ENCODE data around the gene CCL19. TPM values are rescaled to one million over a fixed set of nuclear protein-coding genes. Genes with fewer than 3 reads are reported as not detected.
A peak's percentile ranks its signal among the peaks of the same experiment; 100 is the strongest.

The CCL19 gene
- total and polyA plus RNA-seq, 8 donors, result 0.28 to 36.3 (median 0.75) TPM; not detected in 2

DNA sequence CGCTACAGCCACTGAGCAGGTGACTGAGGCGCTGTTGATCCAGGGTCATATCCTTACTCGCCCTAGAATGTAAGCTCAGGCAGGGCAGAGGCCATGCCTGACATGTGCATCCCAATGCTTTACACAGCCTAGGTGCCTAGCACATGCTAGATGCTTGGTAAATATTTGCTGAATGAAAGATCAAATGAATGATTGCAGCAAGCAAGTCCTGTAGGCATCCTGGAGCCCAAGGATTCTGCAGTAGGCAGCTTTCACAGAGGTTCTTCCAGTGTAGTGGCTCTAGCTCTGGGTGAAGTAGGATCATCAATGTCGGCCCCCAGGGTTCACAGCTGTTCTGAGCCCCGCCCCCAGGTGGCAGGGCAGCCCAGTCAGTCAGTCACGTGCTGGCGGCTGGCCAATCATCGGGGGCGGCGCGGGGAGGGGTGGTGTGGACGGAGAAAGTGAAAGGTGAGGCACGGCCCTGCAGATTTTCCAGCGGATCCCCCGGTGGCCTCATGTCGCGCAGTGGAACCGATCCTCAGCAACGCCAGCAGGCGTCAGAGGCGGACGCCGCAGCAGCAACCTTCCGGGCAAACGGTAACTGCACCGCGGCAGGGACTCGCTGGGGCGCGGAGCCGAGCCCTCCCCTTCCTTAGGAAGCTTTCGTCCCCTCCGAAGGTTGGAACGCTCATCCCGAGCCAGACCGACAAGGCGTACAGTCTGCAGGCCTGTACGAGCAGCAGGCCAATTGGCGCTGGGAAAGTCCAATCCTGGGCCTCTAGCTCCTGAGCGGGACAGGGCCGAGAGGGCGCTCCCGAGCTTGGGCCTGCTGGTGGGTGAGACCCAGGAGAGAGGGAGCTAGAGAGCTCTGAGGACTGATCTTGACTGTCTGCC, 44.6 kb downstream of the CCL19 start, which contains the start of gene GALT:
GALT (plus strand) TSS at position 465 of the 873 bp plus-strand sequence; CDS start at position 495, 30 bp downstream.
- DNase-seq (peak; percentile 83 to 99 (median 94)), ATAC-seq (peak; percentile 96)
- Histone ChIP-seq H3K9me3 (no peaks in the 10 kb centered on the region), H3K4me3 (peak within 1 kb of the TSS; percentile 78 to 81), H3K4me1 (peaks cover 9 to 29% of the 10 kb centered on the region in 2 donors), H3K27ac (peak within 1 kb of the TSS; percentile 87), H3K27me3 (no peaks in the 10 kb centered on the region), H3K36me3 (peaks cover 0 to 22% of the 10 kb centered on the region in 2 donors)
- intact Hi-C loops (cut with DNase I), result no loop called here
- TF ChIP-seq, protein P1, sequence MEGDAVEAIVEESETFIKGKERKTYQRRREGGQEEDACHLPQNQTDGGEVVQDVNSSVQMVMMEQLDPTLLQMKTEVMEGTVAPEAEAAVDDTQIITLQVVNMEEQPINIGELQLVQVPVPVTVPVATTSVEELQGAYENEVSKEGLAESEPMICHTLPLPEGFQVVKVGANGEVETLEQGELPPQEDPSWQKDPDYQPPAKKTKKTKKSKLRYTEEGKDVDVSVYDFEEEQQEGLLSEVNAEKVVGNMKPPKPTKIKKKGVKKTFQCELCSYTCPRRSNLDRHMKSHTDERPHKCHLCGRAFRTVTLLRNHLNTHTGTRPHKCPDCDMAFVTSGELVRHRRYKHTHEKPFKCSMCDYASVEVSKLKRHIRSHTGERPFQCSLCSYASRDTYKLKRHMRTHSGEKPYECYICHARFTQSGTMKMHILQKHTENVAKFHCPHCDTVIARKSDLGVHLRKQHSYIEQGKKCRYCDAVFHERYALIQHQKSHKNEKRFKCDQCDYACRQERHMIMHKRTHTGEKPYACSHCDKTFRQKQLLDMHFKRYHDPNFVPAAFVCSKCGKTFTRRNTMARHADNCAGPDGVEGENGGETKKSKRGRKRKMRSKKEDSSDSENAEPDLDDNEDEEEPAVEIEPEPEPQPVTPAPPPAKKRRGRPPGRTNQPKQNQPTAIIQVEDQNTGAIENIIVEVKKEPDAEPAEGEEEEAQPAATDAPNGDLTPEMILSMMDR (IDR thresholded peaks at IDR 0.05), result peak; percentile 27 to 43

DNA sequence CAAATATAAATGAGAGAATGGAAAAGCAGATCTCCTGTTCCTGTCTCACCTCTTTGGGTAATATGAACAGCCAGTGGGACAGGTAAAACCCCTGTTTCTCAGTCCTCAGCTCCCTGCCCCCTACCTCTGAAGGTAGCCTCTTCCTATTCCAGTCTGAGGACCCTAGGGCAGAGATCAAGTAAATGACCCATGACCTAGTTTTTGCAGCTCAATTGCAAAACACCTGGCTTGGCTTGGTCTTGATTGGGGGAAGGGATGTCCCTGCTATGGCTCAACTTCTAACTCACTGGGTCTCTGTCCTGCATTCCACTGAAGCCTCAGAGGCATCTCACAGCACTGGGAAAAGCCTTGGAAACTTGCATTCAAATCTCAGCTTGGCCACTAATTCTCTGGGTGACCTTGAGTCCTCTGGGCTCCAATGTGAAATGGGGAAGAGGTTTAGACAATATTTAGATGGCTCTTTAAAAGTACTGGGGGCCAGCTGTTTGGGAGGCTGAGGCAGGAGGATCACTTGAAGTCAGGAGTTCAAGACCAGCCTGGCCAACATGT, 46.2 kb downstream of the CCL19 start:
- H3K36me3 ChIP-seq, result peaks cover 0 to 17% of the 10 kb centered on the region in 2 donors
- intact Hi-C loops (cut with DNase I), result no loop called here
- H3K9me3 ChIP-seq, result no peaks in the 10 kb centered on the region
- no peak overlapping the region for H3K27ac ChIP-seq
- peaks cover 9 to 24% of the 10 kb centered on the region in 2 donors for H3K4me1 ChIP-seq
- H3K4me3 ChIP-seq, result no peak overlapping the region
- H3K27me3 ChIP-seq, result no peaks in the 10 kb centered on the region
- TF ChIP-seq, protein P1 (IDR thresholded peaks at IDR 0.05), result no peak
- no peak for DNase-seq
- no peak for ATAC-seq

DNA sequence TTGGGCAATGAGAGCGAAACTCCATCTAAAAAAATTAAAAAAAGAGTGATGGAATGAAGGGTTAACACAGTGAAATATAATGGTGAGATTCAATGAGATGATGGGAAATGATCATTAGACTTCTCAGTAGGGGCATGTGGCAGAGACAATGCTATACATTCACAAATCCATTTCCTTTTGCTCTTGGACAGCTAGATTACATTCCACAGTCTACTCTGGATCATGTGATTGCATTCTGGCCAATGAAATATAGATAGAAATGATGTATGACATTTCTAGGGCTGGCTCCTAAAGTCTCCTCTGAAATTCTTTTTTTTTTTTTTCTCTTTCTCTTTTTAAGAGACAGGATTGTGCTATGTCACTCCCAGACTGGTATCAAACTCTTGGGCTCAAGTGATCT, 48.4 kb downstream of the CCL19 start:
- intact Hi-C loops (cut with DNase I), result no loop called here

More for the DNA sequence above, 48.4 kb downstream of the CCL19 start:
- Histone ChIP-seq H3K36me3 (no peaks in the 10 kb centered on the region), H3K27me3 (no peaks in the 10 kb centered on the region), H3K4me3 (no peak overlapping the region), H3K4me1 (peaks cover 13 to 25% of the 10 kb centered on the region in 2 donors), H3K27ac (no peak overlapping the region), H3K9me3 (no peaks in the 10 kb centered on the region)
- ATAC-seq, result no peak
- no peak for DNase-seq
- TF ChIP-seq, protein P1 (IDR thresholded peaks at IDR 0.05), result no peak

Other genes starting within 250 kb of the CCL19 start
- gene FAM219A, start 232.7 kb downstream of the CCL19 start, total RNA-seq, result 10 to 100 TPM; 18.0 to 23.0 TPM
- gene FAM219A, start 232.7 kb downstream of the CCL19 start, polyA plus RNA-seq (ENCODE audit: insufficient read length in 6 of 6), result 10 to 100 TPM; 12.3 to 16.9 (median 13.9) TPM
- gene DNAI1, start 232.5 kb downstream of the CCL19 start, total RNA-seq, result 1 to 10 TPM in 1 of 2 donors, under 1 TPM in 1; 0.29 to 4.1 TPM
- gene DNAI1, start 232.5 kb downstream of the CCL19 start, polyA plus RNA-seq (ENCODE audit: insufficient read length in 6 of 6), result 10 to 100 TPM in 1 of 6 donors, 1 to 10 TPM in 5; 1.8 to 11.6 (median 7.5) TPM
- gene ENHO, start 168.3 kb downstream of the CCL19 start, total RNA-seq, result under 1 TPM; 0.26 to 0.61 TPM
- gene ENHO, start 168.3 kb downstream of the CCL19 start, polyA plus RNA-seq (ENCODE audit: insufficient read length in 6 of 6), result 1 to 10 TPM; 1.2 to 1.9 (median 1.4) TPM
- gene CNTFR, start 101.6 kb downstream of the CCL19 start, total RNA-seq, result under 1 TPM; 0.90 to 0.92 TPM
- gene CNTFR, start 101.6 kb downstream of the CCL19 start, polyA plus RNA-seq (ENCODE audit: insufficient read length in 6 of 6), result 10 to 100 TPM; 21.9 to 35.6 (median 28.2) TPM
- gene RPP25L, start 79.2 kb downstream of the CCL19 start, total RNA-seq, result 10 to 100 TPM; 18.6 to 21.9 TPM
- gene RPP25L, start 79.2 kb downstream of the CCL19 start, polyA plus RNA-seq (ENCODE audit: insufficient read length in 6 of 6), result 10 to 100 TPM; 17.7 to 22.4 (median 20.6) TPM
- 10 to 100 TPM; 69.8 to 70.4 TPM for gene DCTN3, start 70.8 kb downstream of the CCL19 start, total RNA-seq
- gene DCTN3, start 70.8 kb downstream of the CCL19 start, polyA plus RNA-seq (ENCODE audit: insufficient read length in 6 of 6), result 100 to 1,000 TPM in 1 of 6 donors, 10 to 100 TPM in 5; 88.6 to 111 (median 93.9) TPM
- not detected for gene ARID3C, start 62.2 kb downstream of the CCL19 start, total RNA-seq
- gene ARID3C, start 62.2 kb downstream of the CCL19 start, polyA plus RNA-seq (ENCODE audit: insufficient read length in 6 of 6), result under 1 TPM in 3 of 6 donors, not detected in 3; 0.13 to 0.24 (median 0.15) TPM
- 10 to 100 TPM; 50.5 to 72.1 TPM for gene SIGMAR1, start 53.5 kb downstream of the CCL19 start, total RNA-seq
- gene SIGMAR1, start 53.5 kb downstream of the CCL19 start, polyA plus RNA-seq (ENCODE audit: insufficient read length in 6 of 6), result 10 to 100 TPM; 36.0 to 46.9 (median 42.3) TPM
- 10 to 100 TPM; 42.8 to 44.0 TPM for gene GALT, start 44.6 kb downstream of the CCL19 start, total RNA-seq
- gene GALT, start 44.6 kb downstream of the CCL19 start, polyA plus RNA-seq (ENCODE audit: insufficient read length in 6 of 6), result 10 to 100 TPM; 58.4 to 81.6 (median 73.1) TPM
- gene IL11RA, start 39.1 kb downstream of the CCL19 start, total RNA-seq, result 10 to 100 TPM; 13.8 to 17.6 TPM
- 100 to 1,000 TPM in 4 of 6 donors, 10 to 100 TPM in 2; 93.3 to 121 (median 106) TPM for gene IL11RA, start 39.1 kb downstream of the CCL19 start, polyA plus RNA-seq (ENCODE audit: insufficient read length in 6 of 6)
- under 1 TPM in 1 of 2 donors, not detected in 1; 0.67 TPM for gene CCL27, start 28.6 kb downstream of the CCL19 start, total RNA-seq
- gene CCL27, start 28.6 kb downstream of the CCL19 start, polyA plus RNA-seq (ENCODE audit: insufficient read length in 6 of 6), result 1 to 10 TPM in 1 of 6 donors, under 1 TPM in 5; 0.49 to 1.6 (median 0.78) TPM
- gene CCL21, start 18.9 kb upstream of the CCL19 start, total RNA-seq, result 100 to 1,000 TPM in 1 of 2 donors, 10 to 100 TPM in 1; 39.1 to 136 TPM
- gene CCL21, start 18.9 kb upstream of the CCL19 start, polyA plus RNA-seq (ENCODE audit: insufficient read length in 6 of 6), result 100 to 1,000 TPM in 5 of 6 donors, 10 to 100 TPM in 1; 69.2 to 212 (median 175) TPM